Keratinocyte (primary cell): ENCODE data around the gene NR5A1.

Source experiments
- EZH2 ChIP-seq: IDR thresholded peaks from one replicate; pipeline ENCODE4 v1.6.1; 2012; ENCODE audit warnings: inconsistent platforms, mild to moderate bottlenecking, low read length, moderate library complexity
- TF ChIP-seq, protein P1 (sequence below), 3 experiments: IDR thresholded peaks in 1 of 3; conservative IDR thresholded peaks in 1 of 3; optimal IDR thresholded peaks in 1 of 3; 2 replicates in 2 of 3; 3 replicates in 1 of 3; pipeline versions ENCODE3 to v1.5.1; 2011; ENCODE audit warnings: low read length in 3 of 3, mild to moderate bottlenecking in 3 of 3, moderate library complexity in 2 of 3, control low read depth in 1 of 3, inconsistent platforms in 1 of 3; ENCODE audit not compliant: insufficient read depth in 2 of 3; ENCODE audit errors: extremely low read depth in 1 of 3

DNA sequence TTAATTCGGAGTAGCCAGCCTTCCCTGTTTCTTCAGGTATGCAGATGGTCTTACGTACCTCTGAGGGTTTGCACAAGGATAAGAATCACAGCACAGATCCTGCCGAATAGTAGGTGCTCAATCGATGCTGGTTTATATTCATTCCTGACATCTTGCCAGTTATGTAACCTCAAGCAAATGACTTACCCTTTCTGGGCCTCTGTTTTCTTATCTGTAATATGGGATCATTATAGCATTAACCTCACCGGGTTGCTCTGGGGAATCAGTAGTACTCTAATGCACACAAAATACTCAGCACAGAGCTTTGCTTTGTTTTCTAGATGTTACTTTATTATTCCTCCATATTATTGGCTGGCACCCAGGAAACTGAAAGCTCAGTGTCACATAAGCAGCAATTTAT lies 7.7 kb upstream of the NR5A1 start:
- TF ChIP-seq, protein P1, sequence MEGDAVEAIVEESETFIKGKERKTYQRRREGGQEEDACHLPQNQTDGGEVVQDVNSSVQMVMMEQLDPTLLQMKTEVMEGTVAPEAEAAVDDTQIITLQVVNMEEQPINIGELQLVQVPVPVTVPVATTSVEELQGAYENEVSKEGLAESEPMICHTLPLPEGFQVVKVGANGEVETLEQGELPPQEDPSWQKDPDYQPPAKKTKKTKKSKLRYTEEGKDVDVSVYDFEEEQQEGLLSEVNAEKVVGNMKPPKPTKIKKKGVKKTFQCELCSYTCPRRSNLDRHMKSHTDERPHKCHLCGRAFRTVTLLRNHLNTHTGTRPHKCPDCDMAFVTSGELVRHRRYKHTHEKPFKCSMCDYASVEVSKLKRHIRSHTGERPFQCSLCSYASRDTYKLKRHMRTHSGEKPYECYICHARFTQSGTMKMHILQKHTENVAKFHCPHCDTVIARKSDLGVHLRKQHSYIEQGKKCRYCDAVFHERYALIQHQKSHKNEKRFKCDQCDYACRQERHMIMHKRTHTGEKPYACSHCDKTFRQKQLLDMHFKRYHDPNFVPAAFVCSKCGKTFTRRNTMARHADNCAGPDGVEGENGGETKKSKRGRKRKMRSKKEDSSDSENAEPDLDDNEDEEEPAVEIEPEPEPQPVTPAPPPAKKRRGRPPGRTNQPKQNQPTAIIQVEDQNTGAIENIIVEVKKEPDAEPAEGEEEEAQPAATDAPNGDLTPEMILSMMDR (optimal IDR thresholded peaks at IDR 0.05 in 1 of 3, IDR thresholded peaks at IDR 0.05 in 1 of 3, conservative IDR thresholded peaks at IDR 0.05 in 1 of 3; ENCODE audit: extremely low read depth in 1 of 3, insufficient read depth in 2 of 3, low read length in 3 of 3) = no peak
- TF ChIP-seq EZH2 = no peak
